Measurements from ENCODE around the gene PTP4A1.

PTP4A1 gene

DNA sequence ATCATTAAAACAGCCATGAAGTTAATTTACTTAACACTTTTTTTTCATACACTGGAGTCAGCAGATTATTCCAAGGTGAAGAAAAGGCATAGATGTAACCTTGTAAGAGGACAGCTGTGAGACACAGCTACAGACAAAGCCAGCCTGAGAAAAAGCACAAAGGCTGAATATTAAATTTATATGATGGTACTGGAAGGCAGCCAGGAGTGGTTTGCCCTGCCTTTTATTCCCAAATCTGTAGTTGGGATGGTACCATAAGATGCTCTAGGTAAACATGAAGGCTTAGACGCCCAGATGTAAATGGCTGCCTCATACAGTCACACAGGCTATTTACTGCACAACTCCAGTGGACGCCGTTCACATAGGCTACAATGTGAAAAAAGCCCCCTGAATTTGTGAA is 42.1 kb upstream of the PTP4A1 start:
- no peak for FAIRE-seq
- DNase-seq (ENCODE audit: insufficient read length, low spot score), result no peak

DNA sequence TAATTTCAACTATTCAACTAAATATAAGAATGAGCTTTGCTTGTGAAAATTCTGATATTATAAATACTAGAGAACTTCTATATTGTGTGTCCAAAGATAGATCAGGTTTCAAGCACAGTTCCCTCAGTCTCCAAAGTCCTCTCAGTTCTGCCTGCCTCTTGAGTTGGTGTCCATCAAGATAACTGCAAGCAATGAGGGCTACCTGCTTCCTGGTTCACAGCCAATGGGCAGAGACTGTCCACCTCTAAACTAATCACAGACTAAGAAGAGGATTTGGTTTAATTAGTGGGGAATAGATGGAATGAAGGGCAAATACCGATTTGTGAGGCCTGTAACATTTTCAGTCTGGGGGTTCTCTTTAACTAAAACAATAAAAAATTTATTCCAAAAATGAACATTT is 41.3 kb upstream of the PTP4A1 start:
- FAIRE-seq, result no peak
- TF ChIP-seq, protein P1, sequence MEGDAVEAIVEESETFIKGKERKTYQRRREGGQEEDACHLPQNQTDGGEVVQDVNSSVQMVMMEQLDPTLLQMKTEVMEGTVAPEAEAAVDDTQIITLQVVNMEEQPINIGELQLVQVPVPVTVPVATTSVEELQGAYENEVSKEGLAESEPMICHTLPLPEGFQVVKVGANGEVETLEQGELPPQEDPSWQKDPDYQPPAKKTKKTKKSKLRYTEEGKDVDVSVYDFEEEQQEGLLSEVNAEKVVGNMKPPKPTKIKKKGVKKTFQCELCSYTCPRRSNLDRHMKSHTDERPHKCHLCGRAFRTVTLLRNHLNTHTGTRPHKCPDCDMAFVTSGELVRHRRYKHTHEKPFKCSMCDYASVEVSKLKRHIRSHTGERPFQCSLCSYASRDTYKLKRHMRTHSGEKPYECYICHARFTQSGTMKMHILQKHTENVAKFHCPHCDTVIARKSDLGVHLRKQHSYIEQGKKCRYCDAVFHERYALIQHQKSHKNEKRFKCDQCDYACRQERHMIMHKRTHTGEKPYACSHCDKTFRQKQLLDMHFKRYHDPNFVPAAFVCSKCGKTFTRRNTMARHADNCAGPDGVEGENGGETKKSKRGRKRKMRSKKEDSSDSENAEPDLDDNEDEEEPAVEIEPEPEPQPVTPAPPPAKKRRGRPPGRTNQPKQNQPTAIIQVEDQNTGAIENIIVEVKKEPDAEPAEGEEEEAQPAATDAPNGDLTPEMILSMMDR (IDR thresholded peaks at IDR 0.05; ENCODE audit: insufficient read depth, missing control alignments), result no peak
- no peak for DNase-seq (ENCODE audit: insufficient read length, low spot score)

More for the DNA sequence above, 42.1 kb upstream of the PTP4A1 start:
- TF ChIP-seq, protein P1 (IDR thresholded peaks at IDR 0.05; ENCODE audit: insufficient read depth, missing control alignments), result no peak

DNA sequence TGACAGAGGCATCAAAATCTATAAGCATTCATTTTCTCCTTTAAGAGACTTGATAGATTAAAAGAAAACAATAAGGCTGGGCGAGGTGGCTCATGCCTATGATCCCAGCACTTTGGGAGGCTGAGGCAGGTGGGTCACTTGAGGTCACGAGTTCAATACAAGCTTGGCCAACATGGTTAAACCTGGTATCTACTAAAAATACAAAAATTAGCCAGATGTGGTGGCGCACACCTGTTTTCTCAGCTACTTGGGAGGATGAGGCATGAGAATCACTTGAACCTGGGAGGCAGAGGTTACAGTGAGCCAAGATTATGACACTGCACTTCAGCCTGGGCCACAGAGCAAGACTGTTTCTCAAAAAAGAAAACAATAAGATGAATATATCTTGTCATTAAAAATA is 39.3 kb upstream of the PTP4A1 start:
- TF ChIP-seq, protein P1 (IDR thresholded peaks at IDR 0.05; ENCODE audit: insufficient read depth, missing control alignments), result no peak
- FAIRE-seq (no peak), DNase-seq (ENCODE audit: insufficient read length, low spot score) (no peak)

DNA sequence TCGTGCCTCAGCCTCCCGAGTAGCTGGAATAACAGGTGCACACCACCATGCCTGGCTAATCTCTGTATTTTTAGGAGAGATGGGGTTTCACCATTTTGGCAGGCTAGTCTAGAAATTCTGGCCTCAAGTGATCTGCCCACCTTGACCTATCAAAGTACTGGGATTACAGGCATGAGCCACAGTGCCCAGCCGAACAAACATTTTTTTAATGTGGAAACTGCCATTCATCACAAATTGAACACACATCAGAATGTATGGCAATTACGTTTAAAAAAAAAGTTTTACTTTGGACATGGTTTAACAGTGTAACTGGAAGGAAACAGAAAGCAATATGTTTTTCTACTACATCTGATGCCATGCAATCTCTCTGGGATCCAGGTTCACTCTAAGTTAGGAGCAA is 38.3 kb upstream of the PTP4A1 start:
- FAIRE-seq, result no peak

DNA sequence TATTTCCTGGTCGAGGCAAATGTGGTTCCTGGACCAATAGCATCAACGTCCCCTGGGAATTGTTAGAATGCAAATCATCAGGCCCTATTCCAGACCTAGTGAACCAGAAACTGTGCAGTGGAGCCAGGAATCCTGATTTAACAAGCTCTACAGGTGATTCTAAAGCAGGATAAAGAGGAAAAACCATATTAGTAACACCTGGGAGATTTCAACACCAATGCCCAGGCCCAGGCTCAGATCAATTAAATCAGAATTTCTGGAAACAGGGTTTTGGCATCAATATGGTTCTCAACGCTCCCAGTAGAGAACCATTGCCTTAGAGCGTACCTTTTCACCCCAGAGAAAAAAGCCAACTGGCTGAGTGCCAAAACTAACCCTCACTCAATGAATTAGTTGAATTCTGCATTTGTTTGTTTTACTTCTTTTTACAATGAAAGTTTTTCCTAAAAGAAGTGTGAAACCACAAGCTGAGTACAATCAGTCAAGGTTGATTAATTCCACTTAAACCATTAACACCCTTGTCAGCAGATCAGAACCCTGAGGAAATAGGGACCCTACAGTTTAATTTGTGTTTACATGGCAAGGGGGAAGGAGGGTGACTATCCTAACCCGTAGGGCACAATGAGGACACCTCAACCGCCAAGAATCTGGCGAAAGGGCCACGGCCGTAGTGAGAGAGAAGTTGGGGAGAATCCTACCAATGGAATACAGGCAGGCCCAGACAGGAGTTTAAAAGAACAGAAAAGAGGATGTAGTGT is 34.9 kb upstream of the PTP4A1 start:
- DNase-seq (ENCODE audit: insufficient read length, low spot score) (no peak), FAIRE-seq (no peak)
- TF ChIP-seq, protein P1 (IDR thresholded peaks at IDR 0.05; ENCODE audit: insufficient read depth, missing control alignments), result no peak

More for the DNA sequence above, 38.3 kb upstream of the PTP4A1 start:
- TF ChIP-seq, protein P1 (IDR thresholded peaks at IDR 0.05; ENCODE audit: insufficient read depth, missing control alignments), result no peak
- DNase-seq (ENCODE audit: insufficient read length, low spot score), result no peak

DNA sequence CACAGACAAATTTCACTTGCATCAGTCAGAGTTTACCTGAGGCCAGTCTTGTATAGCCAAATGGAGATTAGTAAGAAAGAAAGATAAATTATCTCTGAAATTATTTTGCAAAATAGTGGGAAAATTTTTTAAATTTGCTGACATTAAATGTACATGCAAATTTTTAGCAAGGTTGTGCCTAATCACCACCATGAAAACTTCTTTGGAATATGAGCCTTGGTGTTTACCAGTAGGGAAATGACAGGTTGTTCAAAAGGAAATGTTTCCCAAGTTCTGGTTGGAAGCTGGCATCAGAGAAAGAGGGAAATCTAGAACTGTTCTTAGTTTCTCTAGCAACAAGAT is 34.4 kb upstream of the PTP4A1 start:
- DNase-seq (ENCODE audit: insufficient read length, low spot score) (no peak), FAIRE-seq (no peak)
- TF ChIP-seq, protein P1 (IDR thresholded peaks at IDR 0.05; ENCODE audit: insufficient read depth, missing control alignments), result no peak

DNA sequence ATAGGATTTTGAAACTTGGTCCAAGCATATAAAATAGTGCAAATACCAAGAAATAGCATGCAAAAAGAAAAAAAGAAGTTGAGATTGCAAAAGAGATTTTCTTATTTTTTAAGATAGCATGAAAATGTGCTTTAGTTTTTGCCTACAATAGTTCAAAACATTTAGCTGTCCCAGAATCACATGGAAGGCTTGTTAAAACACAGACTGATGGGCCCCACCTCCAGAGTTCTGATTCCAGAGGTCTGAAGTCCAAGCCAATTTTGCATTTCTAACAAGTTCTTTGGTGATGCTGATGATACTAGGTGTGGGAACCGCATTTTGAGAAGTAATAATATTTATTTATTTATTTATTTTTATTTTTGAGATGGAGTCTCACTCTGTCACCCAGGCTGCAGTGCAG is 33.7 kb upstream of the PTP4A1 start:
- DNase-seq (ENCODE audit: insufficient read length, low spot score) (no peak), FAIRE-seq (no peak)
- TF ChIP-seq, protein P1 (IDR thresholded peaks at IDR 0.05; ENCODE audit: insufficient read depth, missing control alignments), result no peak

Data from D721Med (cell line).